Stimulated activated CD8-positive, alpha-beta memory T cell treated with anti-CD3 and anti-CD28 coated beads, Interleukin-2, amount 100 ng/mL, for 1 hour (primary cell): Measurements from ENCODE around the gene MAP2K6.

Experiments used
- DNase-seq, 2 donors: peaks; one replicate each; pipeline ENCODE4 v3.0.0-alpha.2; 2020; ENCODE audit warnings: low read depth in 2 of 2

Gene MAP2K6

GRCh38 chr17:69492410-69493071 is 78.0 kb downstream of the MAP2K6 start:
- no peak for DNase-seq

- no peak for DNase-seq
These were observed 81.3 kb downstream of the MAP2K6 start for GRCh38 chr17:69495787-69496186.

GRCh38 chr17:69497161-69497560 is 82.7 kb downstream of the MAP2K6 start:
- DNase-seq = no peak

- no peak for DNase-seq
These were observed 84.8 kb downstream of the MAP2K6 start for GRCh38 chr17:69499318-69499717.

- no peak for DNase-seq
These were observed 86.5 kb downstream of the MAP2K6 start for GRCh38 chr17:69500911-69501429.

GRCh38 chr17:69501591-69502468 is 87.3 kb downstream of the MAP2K6 start:
- no peak for DNase-seq

- DNase-seq = no peak
These were observed 89.2 kb downstream of the MAP2K6 start for GRCh38 chr17:69503711-69504110.

GRCh38 chr17:69505740-69506139 is 91.2 kb downstream of the MAP2K6 start:
- no peak for DNase-seq

GRCh38 chr17:69506489-69506888 is 92.0 kb downstream of the MAP2K6 start:
- no peak for DNase-seq

- DNase-seq = no peak
These were observed 94.3 kb downstream of the MAP2K6 start for GRCh38 chr17:69508814-69509213.

GRCh38 chr17:69511250-69511649 is 96.8 kb downstream of the MAP2K6 start:
- DNase-seq = no peak

- no peak for DNase-seq
These were observed 98.4 kb downstream of the MAP2K6 start for GRCh38 chr17:69512946-69513345.

GRCh38 chr17:69516225-69516624 is 101.7 kb downstream of the MAP2K6 start:
- DNase-seq = no peak

GRCh38 chr17:69516911-69517310 is 102.4 kb downstream of the MAP2K6 start:
- DNase-seq = no peak

GRCh38 chr17:69518951-69519350 is 104.5 kb downstream of the MAP2K6 start:
- DNase-seq = no peak

GRCh38 chr17:69523244-69523861 is 108.9 kb downstream of the MAP2K6 start:
- no peak for DNase-seq

GRCh38 chr17:69524854-69525253 is 110.4 kb downstream of the MAP2K6 start:
- no peak for DNase-seq

GRCh38 chr17:69525920-69526841 is 111.7 kb downstream of the MAP2K6 start:
- no peak for DNase-seq

GRCh38 chr17:69528035-69528434 is 113.5 kb downstream of the MAP2K6 start:
- DNase-seq = no peak

GRCh38 chr17:69533481-69534234 is 119.2 kb downstream of the MAP2K6 start:
- DNase-seq = no peak

- no peak for DNase-seq
These were observed 119.7 kb downstream of the MAP2K6 start for GRCh38 chr17:69534235-69534621.
